SH-SY5Y (cell line): ENCODE measurements around the gene CYP4A22.

ENCODE experiments used
- GATA2 ChIP-seq: IDR thresholded peaks from 2 replicates; pipeline ENCODE4 v1.6.1; 2011; ENCODE audit warnings: mild to moderate bottlenecking, low read depth, low read length
- GATA3 ChIP-seq: IDR thresholded peaks from 2 replicates; pipeline ENCODE4 v1.6.1; 2011; ENCODE audit warnings: low read depth, mild to moderate bottlenecking, low read length, moderate library complexity

GRCh38 chr1:47184822-47185677 is 47.8 kb downstream of the CYP4A22 start:
- TF ChIP-seq GATA2 (no peak), GATA3 (no peak)
